Lower leg skin (tissue), 4 donors: ENCODE measurements around the gene SLC35E3. TPM values are rescaled to one million over a fixed set of nuclear protein-coding genes. Genes with fewer than 3 reads are reported as not detected.

Source experiments
- DNase-seq, 2 donors: peaks; one replicate each; pipeline ENCODE4 v3.0.0-alpha.2; 2019; ENCODE audit warnings: low spot score in 2 of 2
- H3K4me3 ChIP-seq: fragments of 200-600 bp; sonication (generic); 2 replicates; pipeline ENCODE4 v1.5.1; 2017; ENCODE audit warnings: mild to moderate bottlenecking, low read depth; ENCODE audit not compliant: poor library complexity, severe bottlenecking
- CTCF ChIP-seq, 3 donors: fragments of 450-650 bp; IDR thresholded peaks; one replicate each; pipeline ENCODE4 v1.5.1; 2016; ENCODE audit warnings: antibody characterized with exemption in 3 of 3, mild to moderate bottlenecking in 3 of 3, moderate library complexity in 2 of 3
- POLR2A ChIP-seq, 2 donors: fragments of 450-650 bp; IDR thresholded peaks; one replicate each; pipeline ENCODE4 v1.6.1; 2016 to 2017; ENCODE audit warnings: antibody characterized with exemption in 2 of 2, mild to moderate bottlenecking in 1 of 2, moderate library complexity in 1 of 2
- WGBS, 2 donors: methylation state at CpG; one replicate each; pipeline ENCODE4 v1.1.5; 2018; 5-methylcytosine and 5-hydroxymethylcytosine counted together
- intact Hi-C: fragments of 100-400 bp; cut with DNase I; formaldehyde crosslinking; loops from one replicate; pipeline ENCODE4 v1.15.0; 2023; ENCODE audit warnings: low total_unique reads
- total RNA-seq, 4 donors: library from RNA; depleted of rRNA; stranded (reverse); fragments of >200 nt; gene quantifications; one replicate each; pipeline ENCODE4 v1.1.0, GENCODE V29; 2016

Gene SLC35E3
- total RNA-seq, 4 donors from 2014 or later = 4.5 to 13.9 (median 6.5) TPM

- 95 to 99% methylated on average over 3 of the region's 3 CpGs for WGBS, 2 donors
These were observed 16.7 kb downstream of the SLC35E3 start for GRCh38 chr12:68762691-68763090.

GRCh38 chr12:68765696-68766095, 19.7 kb downstream of the SLC35E3 start:
- WGBS, 2 donors = 93 to 95% methylated on average over 1 of the region's 1 CpG
- no peak for TF ChIP-seq CTCF (IDR thresholded peaks at IDR 0.05)
- no peak for TF ChIP-seq POLR2A (IDR thresholded peaks at IDR 0.05)
- DNase-seq = no peak
- H3K4me3 ChIP-seq = no peak overlapping the region
- intact Hi-C loops = no loop called here

More at GRCh38 chr12:68762691-68763090, 16.7 kb downstream of the SLC35E3 start:
- TF ChIP-seq POLR2A (IDR thresholded peaks at IDR 0.05) (no peak), CTCF (IDR thresholded peaks at IDR 0.05) (no peak)
- intact Hi-C loops = no loop called here
- no peak overlapping the region for H3K4me3 ChIP-seq
- DNase-seq = no peak

DNA sequence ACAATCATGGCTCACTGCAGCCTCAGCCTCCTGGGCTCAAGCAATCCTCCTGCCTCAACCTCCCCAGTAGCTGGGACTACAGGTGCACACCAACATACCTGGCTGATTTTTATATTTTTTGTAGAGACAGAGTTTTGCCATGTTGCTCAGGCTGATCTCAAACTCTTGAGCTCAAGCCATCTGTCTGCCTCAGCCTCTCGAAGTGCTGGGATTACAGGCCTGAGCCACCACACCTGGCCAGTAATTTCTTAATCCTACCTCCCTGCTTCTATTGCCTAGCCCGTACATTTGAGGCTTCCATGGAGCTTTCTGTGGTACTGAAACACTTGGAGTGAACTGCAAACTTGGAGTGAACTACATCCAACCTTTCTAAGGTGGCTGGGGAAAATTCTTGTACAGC, 20.7 kb downstream of the SLC35E3 start:
- no peak for DNase-seq
- H3K4me3 ChIP-seq = no peak overlapping the region
- TF ChIP-seq POLR2A (IDR thresholded peaks at IDR 0.05) (no peak), CTCF (IDR thresholded peaks at IDR 0.05) (no peak)
- WGBS, 2 donors = 77 to 95% methylated on average over 2 of the region's 2 CpGs
- intact Hi-C loops = no loop called here

DNA sequence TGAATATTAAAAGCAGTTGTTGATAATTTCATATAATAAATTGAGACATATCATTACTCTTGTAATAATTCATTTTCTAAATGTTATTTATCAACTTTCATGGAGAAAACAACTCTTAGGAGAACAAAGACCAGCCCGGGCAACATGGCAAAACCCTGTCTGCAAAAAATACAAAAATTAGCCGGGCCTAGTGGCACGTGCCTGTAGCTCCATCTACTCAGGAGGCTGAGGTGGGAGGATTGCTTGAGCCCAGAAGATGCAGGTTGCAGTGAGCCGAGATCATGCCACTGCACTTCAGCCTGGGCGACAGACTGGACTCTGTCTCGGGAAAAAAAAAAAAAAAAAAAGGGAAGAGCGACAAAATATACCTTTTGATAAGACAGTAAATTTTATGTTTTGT, 21.2 kb downstream of the SLC35E3 start:
- DNase-seq = no peak
- 93 to 95% methylated on average over 7 of the region's 7 CpGs for WGBS, 2 donors
- TF ChIP-seq CTCF (IDR thresholded peaks at IDR 0.05) (no peak), POLR2A (IDR thresholded peaks at IDR 0.05) (no peak)
- no peak overlapping the region for H3K4me3 ChIP-seq
- intact Hi-C loops = no loop called here

- 81 to 83% methylated on average over 4 of the region's 4 CpGs for WGBS, 2 donors
- TF ChIP-seq POLR2A (IDR thresholded peaks at IDR 0.05) = no peak
- no peak for TF ChIP-seq CTCF (IDR thresholded peaks at IDR 0.05)
These were observed 22.5 kb downstream of the SLC35E3 start for GRCh38 chr12:68768431-68768939.

DNA sequence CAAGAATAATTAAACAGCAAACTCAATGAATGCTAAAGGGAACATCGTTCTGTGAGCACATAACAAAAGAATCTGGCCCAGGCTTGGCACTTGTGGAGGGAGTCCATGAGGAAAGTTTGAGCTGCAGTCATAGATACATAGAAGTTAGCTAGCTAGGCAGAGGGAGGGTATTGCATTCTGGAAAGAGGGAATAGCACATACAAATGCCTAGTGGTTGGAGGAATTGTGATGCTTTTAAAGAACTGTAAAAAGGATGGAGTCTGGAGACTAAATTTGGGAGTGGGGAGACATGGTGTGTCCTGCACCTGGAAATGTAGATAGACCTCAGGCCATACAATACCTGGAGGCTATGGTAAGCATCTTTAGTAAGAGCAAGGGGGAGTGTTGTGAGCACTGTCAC, 24.0 kb downstream of the SLC35E3 start:
- intact Hi-C loops = no loop called here
- 82 to 85% methylated on average over 1 of the region's 1 CpG for WGBS, 2 donors
- TF ChIP-seq CTCF (IDR thresholded peaks at IDR 0.05) (no peak), POLR2A (IDR thresholded peaks at IDR 0.05) (no peak)
- no peak overlapping the region for H3K4me3 ChIP-seq
- DNase-seq = no peak

More at GRCh38 chr12:68768431-68768939, 22.5 kb downstream of the SLC35E3 start:
- intact Hi-C loops = no loop called here
- DNase-seq = no peak
- no peak overlapping the region for H3K4me3 ChIP-seq
